GM12878 (cell line): ENCODE results near the gene NCBP3. TPM values are rescaled to one million over a fixed set of nuclear protein-coding genes. Genes with fewer than 3 reads are reported as not detected.

Experiments used
- ATAC-seq: fragments of 200-7000 bp; cut with Tn5 transposase; 3 replicates; pipeline ENCODE4 v1.9.1; 2020; ENCODE audit warnings: mild to moderate bottlenecking, moderate library complexity
- BruUV-seq: library from RNA; stranded (reverse); fragments of 400-500 nt; replicated peaks from 2 replicates; lab custom pipeline; 2021; lab: Mats Ljungman, UMichigan
- CTCF ChIA-PET: fragments of 300-600 bp; sonication (Branson Sonifier 250); formaldehyde crosslinking; extraction: SDS; loops from one replicate; lab custom pipeline; 2021; ENCODE audit warnings: inconsistent platforms; lab: Yijun Ruan, JAX
- POLR2A ChIA-PET: fragments of 350-600 bp; formaldehyde crosslinking; extraction: SDS; loops from one replicate; lab custom pipeline; 2021; ENCODE audit warnings: inconsistent platforms; lab: Charles Lee
- RAD21 ChIA-PET: fragments of 300-600 bp; sonication (Branson Sonifier 250); formaldehyde crosslinking; loops from one replicate; lab custom pipeline; 2023; ENCODE audit warnings: antibody characterized with exemption; ENCODE audit not compliant: unreplicated experiment; lab: Charles Lee
- SMC1A ChIA-PET: fragments of 300-600 bp; sonication (Branson Sonifier 250); formaldehyde crosslinking; loops from one replicate; lab custom pipeline; 2023; ENCODE audit not compliant: unreplicated experiment, uncharacterized antibody; lab: Charles Lee
- DNase-seq: peaks from one replicate; pipeline ENCODE4 v3.0.0-alpha.2; 2011; ENCODE audit warnings: low read depth, low spot score
- FAIRE-seq: peaks from 3 replicates; lab custom pipeline; 2011; peaks lifted over from hg19 to GRCh38; lab: Jason Lieb, UNC
- H2AFZ ChIP-seq: 2 replicates; pipeline ENCODE4 v1.6.0; 2011; ENCODE audit warnings: low read depth, low read length, control low read depth; ENCODE audit not compliant: control insufficient read depth
- H3K27ac ChIP-seq: 2 replicates; pipeline ENCODE4 v1.5.1; 2011; ENCODE audit warnings: control low read depth; ENCODE audit not compliant: control insufficient read depth, insufficient read depth
- H3K27me3 ChIP-seq, 2 experiments: replicated peaks in 1 of 2; 2 replicates each; pipeline versions ENCODE4 v1.6.0 to v1.6.1; 2011; ENCODE audit warnings: low read length in 1 of 2; ENCODE audit not compliant: control insufficient read depth in 2 of 2, insufficient read depth in 2 of 2
- H3K36me3 ChIP-seq, 2 experiments: 2 replicates each; pipeline ENCODE4 v1.5.1; 2011; ENCODE audit warnings: low read length in 1 of 2; ENCODE audit not compliant: control insufficient read depth in 2 of 2, insufficient read depth in 2 of 2
- H3K4me1 ChIP-seq: 2 replicates; pipeline ENCODE4 v1.6.1; 2011; ENCODE audit warnings: mild to moderate bottlenecking, low read length, moderate library complexity, mixed read lengths; ENCODE audit not compliant: control insufficient read depth, insufficient read depth
- H3K4me2 ChIP-seq: 2 replicates; pipeline ENCODE4 v1.6.0; 2011; ENCODE audit warnings: control low read depth; ENCODE audit not compliant: control insufficient read depth, insufficient read depth
- H3K4me3 ChIP-seq: fragments of 200-600 bp; sonication (generic); 2 replicates; pipeline ENCODE4 v1.5.1; 2016
- H3K79me2 ChIP-seq: 2 replicates; pipeline ENCODE4 v1.6.0; 2011; ENCODE audit warnings: low read length; ENCODE audit not compliant: control insufficient read depth, insufficient read depth
- H3K9ac ChIP-seq: 2 replicates; pipeline ENCODE4 v1.8.0; 2011; ENCODE audit warnings: low read length, control low read depth, mixed read lengths; ENCODE audit not compliant: control insufficient read depth, insufficient read depth
- H3K9me3 ChIP-seq: replicated peaks from 3 replicates; pipeline ENCODE4 v1.5.1; 2011; ENCODE audit warnings: mild to moderate bottlenecking, low read length; ENCODE audit not compliant: control insufficient read depth, insufficient read depth
- H4K20me1 ChIP-seq: 2 replicates; pipeline ENCODE4 v1.6.0; 2011; ENCODE audit not compliant: control insufficient read depth, insufficient read depth
- ATF7 ChIP-seq: fragments of 450-650 bp; IDR thresholded peaks from 2 replicates; pipeline ENCODE4 v1.6.1; 2016; ENCODE audit warnings: low read depth, mild to moderate bottlenecking
- KDM1A ChIP-seq: fragments of 200-600 bp; sonication (generic); IDR thresholded peaks from 2 replicates; pipeline ENCODE4 v1.6.1; 2016; ENCODE audit warnings: borderline replicate concordance
- LARP7 ChIP-seq: fragments of 450-650 bp; IDR thresholded peaks from 2 replicates; pipeline ENCODE4 v1.6.1; 2017; ENCODE audit warnings: mild to moderate bottlenecking
- POLR2AphosphoS2 ChIP-seq: IDR thresholded peaks from 2 replicates; pipeline ENCODE4 v1.6.1; 2011; ENCODE audit warnings: low read depth, mild to moderate bottlenecking, low read length, improper control_type of control experiment, moderate library complexity
- RAD21 ChIP-seq: IDR thresholded peaks from 2 replicates; pipeline ENCODE4 v1.6.1; 2011; ENCODE audit warnings: mild to moderate bottlenecking, low read depth, low read length, moderate library complexity; ENCODE audit not compliant: insufficient read depth
- SRF ChIP-seq, 2 experiments: IDR thresholded peaks; 2 replicates each; pipeline ENCODE4 v1.6.1; 2011; ENCODE audit warnings: low read depth in 2 of 2, low read length in 2 of 2, mild to moderate bottlenecking in 1 of 2, moderate library complexity in 1 of 2
- YY1 ChIP-seq: IDR thresholded peaks from 2 replicates; pipeline ENCODE4 v1.6.1; 2011; ENCODE audit warnings: low read depth, mild to moderate bottlenecking, low read length
- WGBS: methylation state at CpG from one replicate; pipeline ENCODE4 v1.1.6; 2016; ENCODE audit warnings: low lambda C conversion rate; ENCODE audit not compliant: insufficient replicate concordance, insufficient coverage; ENCODE audit errors: missing lambda C conversion rate; 5-methylcytosine and 5-hydroxymethylcytosine counted together
- in situ Hi-C: fragments of 300-500 bp; cut with MboI; formaldehyde crosslinking; loops from 9 replicates; pipeline ENCODE4 v1.14.3; 2018; ENCODE audit warnings: mixed read lengths
- intact Hi-C: fragments of 100-400 bp; cut with micrococcal nuclease; formaldehyde crosslinking; loops from one replicate; pipeline ENCODE4 v1.14.2; 2022; ENCODE audit not compliant: unreplicated experiment
- polyA plus RNA-seq, 11 experiments: library from polyadenylated mRNA; depleted of rRNA in 4 of 11; unstranded in 6 of 11; stranded (reverse) in 5 of 11; fragments of >200 nt; fragmentation: Nextera tagmentation in 4 of 11; fragmentation: Illumina TruSeq in 1 of 11; extraction: Ambion mirVana in 4 of 11; extraction: Trizol in 1 of 11; gene quantifications; 1 replicate in 1 of 11; 2 replicates in 10 of 11; pipeline versions ENCODE4 v1.2.1 to v1.2.3, GENCODE V29; 2011 to 2016; ENCODE audit warnings: inconsistent platforms in 2 of 11, missing spikeins in 2 of 11, low read depth in 1 of 11
- total RNA-seq, 4 experiments: library from RNA; depleted of rRNA in 3 of 4; stranded (reverse); fragments of >200 nt in 3 of 4; fragmentation: Illumina TruSeq in 1 of 4; extraction: Trizol in 1 of 4; gene quantifications; 2 replicates each; pipeline versions ENCODE4 v1.2.1 to v1.2.3, GENCODE V29; 2013 to 2021
- TF ChIP-seq, protein P1 (sequence below): fragments of 450-650 bp; IDR thresholded peaks from 2 replicates; pipeline ENCODE4 v1.6.1; 2017; ENCODE audit warnings: mild to moderate bottlenecking, moderate library complexity

The NCBP3 gene
- total and polyA plus RNA-seq, 10 of the 15 experiments (the other 5 are each of a cell fraction or from before 2014, with no cell fraction given), result 5.2 to 32.0 (median 23.2) TPM

DNA sequence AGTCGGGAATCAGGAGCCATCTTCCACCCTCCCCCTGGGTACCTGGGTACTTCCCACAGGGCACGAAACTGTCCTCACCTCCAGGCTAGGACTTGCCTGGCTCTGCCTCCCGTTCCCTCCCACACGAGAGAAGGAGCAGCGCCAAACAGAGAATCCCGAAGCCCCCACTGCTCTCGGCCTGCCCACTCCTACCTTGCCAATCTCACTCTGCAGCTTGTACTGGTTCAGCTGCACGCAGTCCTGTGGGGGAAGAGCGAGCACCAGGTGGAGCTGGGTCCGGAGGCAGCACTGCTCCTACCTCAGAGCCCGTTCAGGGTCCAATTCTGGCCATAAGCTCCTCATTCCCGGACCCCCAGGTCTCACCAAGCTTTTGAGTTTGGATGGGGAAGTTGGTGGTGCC is 38.1 kb upstream of the NCBP3 start:
- no peaks in the 10 kb centered on the region for H3K79me2 ChIP-seq
- ChIA-PET SMC1A (no interaction called here), POLR2A (no interaction called here), CTCF (interaction anchor here (1.4 kb wide), 1 partner anchor 30 kb away, joined by 3 read pairs; no protein-coding TSS in a partner anchor), RAD21 (no interaction called here)
- no peak overlapping the region for H3K27ac ChIP-seq
- in situ Hi-C loops (no loop called here), intact Hi-C loops (no loop called here)
- WGBS, result 63% methylated on average over 12 of the region's 12 CpGs
- H3K4me2 ChIP-seq, result no peak overlapping the region
- no peak for FAIRE-seq
- no peak for DNase-seq
- ATAC-seq, result no peak
- H3K4me1 ChIP-seq, result no peaks in the 10 kb centered on the region; the same call in 1 of the 2 replicates
- no peak for TF ChIP-seq SRF (IDR thresholded peaks at IDR 0.05; ENCODE audit: low read depth in 2 of 2, low read length in 2 of 2)
- no peak for TF ChIP-seq POLR2AphosphoS2
- TF ChIP-seq YY1, result no peak
- no peak for TF ChIP-seq KDM1A
- TF ChIP-seq LARP7, result no peak
- TF ChIP-seq, protein P1, sequence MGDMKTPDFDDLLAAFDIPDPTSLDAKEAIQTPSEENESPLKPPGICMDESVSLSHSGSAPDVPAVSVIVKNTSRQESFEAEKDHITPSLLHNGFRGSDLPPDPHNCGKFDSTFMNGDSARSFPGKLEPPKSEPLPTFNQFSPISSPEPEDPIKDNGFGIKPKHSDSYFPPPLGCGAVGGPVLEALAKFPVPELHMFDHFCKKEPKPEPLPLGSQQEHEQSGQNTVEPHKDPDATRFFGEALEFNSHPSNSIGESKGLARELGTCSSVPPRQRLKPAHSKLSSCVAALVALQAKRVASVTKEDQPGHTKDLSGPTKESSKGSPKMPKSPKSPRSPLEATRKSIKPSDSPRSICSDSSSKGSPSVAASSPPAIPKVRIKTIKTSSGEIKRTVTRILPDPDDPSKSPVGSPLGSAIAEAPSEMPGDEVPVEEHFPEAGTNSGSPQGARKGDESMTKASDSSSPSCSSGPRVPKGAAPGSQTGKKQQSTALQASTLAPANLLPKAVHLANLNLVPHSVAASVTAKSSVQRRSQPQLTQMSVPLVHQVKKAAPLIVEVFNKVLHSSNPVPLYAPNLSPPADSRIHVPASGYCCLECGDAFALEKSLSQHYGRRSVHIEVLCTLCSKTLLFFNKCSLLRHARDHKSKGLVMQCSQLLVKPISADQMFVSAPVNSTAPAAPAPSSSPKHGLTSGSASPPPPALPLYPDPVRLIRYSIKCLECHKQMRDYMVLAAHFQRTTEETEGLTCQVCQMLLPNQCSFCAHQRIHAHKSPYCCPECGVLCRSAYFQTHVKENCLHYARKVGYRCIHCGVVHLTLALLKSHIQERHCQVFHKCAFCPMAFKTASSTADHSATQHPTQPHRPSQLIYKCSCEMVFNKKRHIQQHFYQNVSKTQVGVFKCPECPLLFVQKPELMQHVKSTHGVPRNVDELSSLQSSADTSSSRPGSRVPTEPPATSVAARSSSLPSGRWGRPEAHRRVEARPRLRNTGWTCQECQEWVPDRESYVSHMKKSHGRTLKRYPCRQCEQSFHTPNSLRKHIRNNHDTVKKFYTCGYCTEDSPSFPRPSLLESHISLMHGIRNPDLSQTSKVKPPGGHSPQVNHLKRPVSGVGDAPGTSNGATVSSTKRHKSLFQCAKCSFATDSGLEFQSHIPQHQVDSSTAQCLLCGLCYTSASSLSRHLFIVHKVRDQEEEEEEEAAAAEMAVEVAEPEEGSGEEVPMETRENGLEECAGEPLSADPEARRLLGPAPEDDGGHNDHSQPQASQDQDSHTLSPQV, result no peak
- no peak for TF ChIP-seq ATF7
- no peak for TF ChIP-seq RAD21
- H3K9me3 ChIP-seq, result no peaks in the 10 kb centered on the region
- BruUV-seq, result no TSS peak
- no peaks in the 10 kb centered on the region for H3K27me3 ChIP-seq
- no peaks in the 10 kb centered on the region for H3K36me3 ChIP-seq
- no peak overlapping the region for H3K9ac ChIP-seq
- no peaks in the 10 kb centered on the region for H4K20me1 ChIP-seq
- no peak overlapping the region for H2AFZ ChIP-seq
- no peak overlapping the region for H3K4me3 ChIP-seq
